Liver (tissue), 3 donors: ENCODE measurements around the gene MPND.
"Not testable (repeated sequence)": the region's sequence is repeated elsewhere in the genome, so short reads cannot be mapped to it uniquely, and the experiment has no call there.

Source experiments
- GABPA ChIP-seq, 2 donors: IDR thresholded peaks in 1 of 2; conservative IDR thresholded peaks in 1 of 2; 2 replicates each; pipeline ENCODE4 v1.6.1; 2016; ENCODE audit warnings: antibody characterized with exemption in 2 of 2, mild to moderate bottlenecking in 1 of 2, moderate library complexity in 1 of 2
- HNF4G ChIP-seq: IDR thresholded peaks from 2 replicates; pipeline ENCODE4 v1.6.1; 2016; ENCODE audit warnings: antibody characterized with exemption
- RAD21 ChIP-seq, 2 donors: IDR thresholded peaks; 2 replicates each; pipeline ENCODE4 v1.6.1; 2016; ENCODE audit warnings: antibody characterized with exemption in 2 of 2, mild to moderate bottlenecking in 2 of 2
- RXRA ChIP-seq, 2 donors: IDR thresholded peaks; 2 replicates each; pipeline ENCODE4 v1.6.1; 2017 to 2018; ENCODE audit warnings: antibody characterized with exemption in 2 of 2, mild to moderate bottlenecking in 1 of 2
- SP1 ChIP-seq: IDR thresholded peaks from 2 replicates; pipeline ENCODE4 v1.6.1; 2018; ENCODE audit warnings: antibody characterized with exemption, mild to moderate bottlenecking
- TAF1 ChIP-seq: conservative IDR thresholded peaks from 2 replicates; pipeline ENCODE4 v1.6.1; 2016; ENCODE audit warnings: antibody characterized with exemption, mild to moderate bottlenecking
- TF ChIP-seq, protein P1 (sequence below): fragments of 150-350 bp; IDR thresholded peaks from 2 replicates; pipeline ENCODE4 v1.5.1; 2017; ENCODE audit warnings: improper control_type of control experiment, low read depth, low read length; ENCODE audit not compliant: missing input control
- TF ChIP-seq, protein P2 (sequence below): IDR thresholded peaks from 2 replicates; pipeline ENCODE4 v1.6.1; 2016; ENCODE audit warnings: antibody characterized with exemption, mild to moderate bottlenecking
- TF ChIP-seq, protein P3 (sequence below): IDR thresholded peaks from 2 replicates; pipeline ENCODE4 v1.6.1; 2016; ENCODE audit warnings: antibody characterized with exemption
- TF ChIP-seq, protein P4 (sequence below): IDR thresholded peaks from 2 replicates; pipeline ENCODE4 v1.6.1; 2016; ENCODE audit warnings: antibody characterized with exemption
- donor health status: healthy.
- donor health status: healthy.

- TF ChIP-seq, protein P1, sequence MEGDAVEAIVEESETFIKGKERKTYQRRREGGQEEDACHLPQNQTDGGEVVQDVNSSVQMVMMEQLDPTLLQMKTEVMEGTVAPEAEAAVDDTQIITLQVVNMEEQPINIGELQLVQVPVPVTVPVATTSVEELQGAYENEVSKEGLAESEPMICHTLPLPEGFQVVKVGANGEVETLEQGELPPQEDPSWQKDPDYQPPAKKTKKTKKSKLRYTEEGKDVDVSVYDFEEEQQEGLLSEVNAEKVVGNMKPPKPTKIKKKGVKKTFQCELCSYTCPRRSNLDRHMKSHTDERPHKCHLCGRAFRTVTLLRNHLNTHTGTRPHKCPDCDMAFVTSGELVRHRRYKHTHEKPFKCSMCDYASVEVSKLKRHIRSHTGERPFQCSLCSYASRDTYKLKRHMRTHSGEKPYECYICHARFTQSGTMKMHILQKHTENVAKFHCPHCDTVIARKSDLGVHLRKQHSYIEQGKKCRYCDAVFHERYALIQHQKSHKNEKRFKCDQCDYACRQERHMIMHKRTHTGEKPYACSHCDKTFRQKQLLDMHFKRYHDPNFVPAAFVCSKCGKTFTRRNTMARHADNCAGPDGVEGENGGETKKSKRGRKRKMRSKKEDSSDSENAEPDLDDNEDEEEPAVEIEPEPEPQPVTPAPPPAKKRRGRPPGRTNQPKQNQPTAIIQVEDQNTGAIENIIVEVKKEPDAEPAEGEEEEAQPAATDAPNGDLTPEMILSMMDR, result not testable (repeated sequence)
- TF ChIP-seq SP1; RAD21 (IDR thresholded peaks at IDR 0.05); TAF1; RXRA (IDR thresholded peaks at IDR 0.05); HNF4G; GABPA (IDR thresholded peaks at IDR 0.05 in 1 of 2, conservative IDR thresholded peaks at IDR 0.05 in 1 of 2): not testable (repeated sequence)
- TF ChIP-seq, protein P2, sequence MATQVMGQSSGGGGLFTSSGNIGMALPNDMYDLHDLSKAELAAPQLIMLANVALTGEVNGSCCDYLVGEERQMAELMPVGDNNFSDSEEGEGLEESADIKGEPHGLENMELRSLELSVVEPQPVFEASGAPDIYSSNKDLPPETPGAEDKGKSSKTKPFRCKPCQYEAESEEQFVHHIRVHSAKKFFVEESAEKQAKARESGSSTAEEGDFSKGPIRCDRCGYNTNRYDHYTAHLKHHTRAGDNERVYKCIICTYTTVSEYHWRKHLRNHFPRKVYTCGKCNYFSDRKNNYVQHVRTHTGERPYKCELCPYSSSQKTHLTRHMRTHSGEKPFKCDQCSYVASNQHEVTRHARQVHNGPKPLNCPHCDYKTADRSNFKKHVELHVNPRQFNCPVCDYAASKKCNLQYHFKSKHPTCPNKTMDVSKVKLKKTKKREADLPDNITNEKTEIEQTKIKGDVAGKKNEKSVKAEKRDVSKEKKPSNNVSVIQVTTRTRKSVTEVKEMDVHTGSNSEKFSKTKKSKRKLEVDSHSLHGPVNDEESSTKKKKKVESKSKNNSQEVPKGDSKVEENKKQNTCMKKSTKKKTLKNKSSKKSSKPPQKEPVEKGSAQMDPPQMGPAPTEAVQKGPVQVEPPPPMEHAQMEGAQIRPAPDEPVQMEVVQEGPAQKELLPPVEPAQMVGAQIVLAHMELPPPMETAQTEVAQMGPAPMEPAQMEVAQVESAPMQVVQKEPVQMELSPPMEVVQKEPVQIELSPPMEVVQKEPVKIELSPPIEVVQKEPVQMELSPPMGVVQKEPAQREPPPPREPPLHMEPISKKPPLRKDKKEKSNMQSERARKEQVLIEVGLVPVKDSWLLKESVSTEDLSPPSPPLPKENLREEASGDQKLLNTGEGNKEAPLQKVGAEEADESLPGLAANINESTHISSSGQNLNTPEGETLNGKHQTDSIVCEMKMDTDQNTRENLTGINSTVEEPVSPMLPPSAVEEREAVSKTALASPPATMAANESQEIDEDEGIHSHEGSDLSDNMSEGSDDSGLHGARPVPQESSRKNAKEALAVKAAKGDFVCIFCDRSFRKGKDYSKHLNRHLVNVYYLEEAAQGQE, result not testable (repeated sequence)
- TF ChIP-seq, protein P3, sequence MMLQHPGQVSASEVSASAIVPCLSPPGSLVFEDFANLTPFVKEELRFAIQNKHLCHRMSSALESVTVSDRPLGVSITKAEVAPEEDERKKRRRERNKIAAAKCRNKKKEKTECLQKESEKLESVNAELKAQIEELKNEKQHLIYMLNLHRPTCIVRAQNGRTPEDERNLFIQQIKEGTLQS, result not testable (repeated sequence)
- TF ChIP-seq, protein P4, sequence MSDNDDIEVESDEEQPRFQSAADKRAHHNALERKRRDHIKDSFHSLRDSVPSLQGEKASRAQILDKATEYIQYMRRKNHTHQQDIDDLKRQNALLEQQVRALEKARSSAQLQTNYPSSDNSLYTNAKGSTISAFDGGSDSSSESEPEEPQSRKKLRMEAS, result not testable (repeated sequence)
Observed at GRCh38 chr19:4328991-4329681, 14.2 kb upstream of the MPND start.
